GM12872 (cell line): ENCODE measurements around the gene EWSR1.

Experiments used
- CTCF ChIP-seq: IDR thresholded peaks from 3 replicates; pipeline ENCODE4 v1.5.1; 2011; ENCODE audit warnings: low read depth, mild to moderate bottlenecking, low read length, moderate library complexity; ENCODE audit not compliant: insufficient read depth

EWSR1 gene

GRCh38 chr22:29267858-29268510 lies at the start of gene EWSR1, which contains the start of gene RHBDD3:
EWSR1 (plus strand) TSS chr22:29268268; CDS start chr22:29268337, 69 bp downstream.
RHBDD3 (minus strand) TSS chr22:29267981; CDS start chr22:29265626, 2,355 bp downstream.
- TF ChIP-seq CTCF: no peak

- TF ChIP-seq CTCF: no peak
Measured at GRCh38 chr22:29218758-29219408, 49.2 kb upstream of the EWSR1 start.

- TF ChIP-seq CTCF: no peak
Measured at GRCh38 chr22:29219881-29220670, 48.0 kb upstream of the EWSR1 start.

GRCh38 chr22:29224121-29224858 lies 43.8 kb upstream of the EWSR1 start:
- TF ChIP-seq CTCF: no peak

GRCh38 chr22:29224859-29225410 lies 43.1 kb upstream of the EWSR1 start:
- no peak for TF ChIP-seq CTCF

- TF ChIP-seq CTCF: no peak
Measured at GRCh38 chr22:29225422-29226090, 42.5 kb upstream of the EWSR1 start.
